Epithelial cell of prostate (primary cell): ENCODE results near the gene SIPA1L3.

Experiments
- DNase-seq: peaks from one replicate; pipeline ENCODE4 v3.0.0-alpha.2; 2011; ENCODE audit warnings: low read depth, low spot score
- H3K27ac ChIP-seq: fragments of 450-650 bp; 2 replicates; pipeline ENCODE4 v1.5.1; 2017; ENCODE audit warnings: mild to moderate bottlenecking

The SIPA1L3 gene

DNA sequence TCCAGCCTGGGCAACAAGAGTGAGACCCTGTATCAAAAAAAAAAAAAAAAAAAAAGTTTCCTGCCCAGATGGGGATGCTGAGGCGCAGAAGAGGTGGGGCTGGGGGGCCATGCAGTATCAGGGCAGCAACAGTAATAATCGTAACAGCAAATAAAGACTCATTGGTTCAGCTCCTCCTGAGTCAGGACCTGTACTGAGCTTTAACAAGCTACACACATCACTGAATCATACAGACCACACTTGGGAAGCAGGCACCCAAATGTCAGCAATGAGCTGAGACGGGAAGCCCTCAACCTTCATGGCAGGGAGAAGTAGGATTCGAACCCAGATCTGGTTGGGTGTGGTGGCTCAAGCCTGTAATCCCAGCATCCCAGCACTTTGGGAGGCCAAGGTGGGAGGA lies 327.6 kb downstream of the SIPA1L3 start:
- no peak overlapping the region for H3K27ac ChIP-seq
- no peak for DNase-seq

DNA sequence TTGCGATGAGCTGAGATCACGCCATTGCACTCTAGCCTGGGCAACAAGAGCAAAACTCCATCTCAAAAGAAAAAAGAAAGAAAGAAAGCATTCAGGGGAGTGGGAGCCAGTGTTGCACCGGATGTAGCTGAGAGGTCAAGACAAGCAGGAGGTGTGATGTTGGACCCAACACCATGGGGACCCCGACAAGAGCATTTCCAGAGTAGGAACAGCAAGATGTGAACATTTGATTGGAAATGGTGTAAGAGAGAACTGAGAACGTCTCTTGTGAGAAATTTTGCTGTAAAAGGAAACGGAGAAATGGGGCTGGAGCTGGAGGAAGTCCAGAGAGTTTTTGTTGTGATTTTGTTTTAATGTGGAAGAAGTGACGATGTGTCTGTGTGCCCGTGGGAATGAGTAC lies 332.8 kb downstream of the SIPA1L3 start:
- DNase-seq = no peak
- H3K27ac ChIP-seq = no peak overlapping the region

DNA sequence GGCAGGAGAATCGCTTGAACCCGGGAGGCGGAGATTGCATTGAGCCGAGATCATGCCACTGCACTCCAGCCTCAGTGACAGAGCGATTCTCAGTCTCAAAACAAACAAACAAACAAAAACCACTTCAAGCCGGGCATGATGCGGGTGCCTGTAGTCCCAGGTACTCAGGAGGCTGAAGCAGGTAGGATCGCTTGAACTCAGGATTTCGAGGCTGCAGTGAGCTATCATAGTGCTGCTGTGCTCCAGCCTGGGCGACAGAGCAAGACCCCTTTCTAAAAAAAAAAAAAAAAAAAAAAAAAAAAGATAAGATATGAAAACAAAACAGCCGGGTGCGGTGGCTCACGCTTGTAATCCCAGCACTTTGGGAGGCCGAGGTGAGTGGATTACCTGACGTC lies 336.3 kb downstream of the SIPA1L3 start:
- no peak for DNase-seq
- H3K27ac ChIP-seq = no peak overlapping the region

DNA sequence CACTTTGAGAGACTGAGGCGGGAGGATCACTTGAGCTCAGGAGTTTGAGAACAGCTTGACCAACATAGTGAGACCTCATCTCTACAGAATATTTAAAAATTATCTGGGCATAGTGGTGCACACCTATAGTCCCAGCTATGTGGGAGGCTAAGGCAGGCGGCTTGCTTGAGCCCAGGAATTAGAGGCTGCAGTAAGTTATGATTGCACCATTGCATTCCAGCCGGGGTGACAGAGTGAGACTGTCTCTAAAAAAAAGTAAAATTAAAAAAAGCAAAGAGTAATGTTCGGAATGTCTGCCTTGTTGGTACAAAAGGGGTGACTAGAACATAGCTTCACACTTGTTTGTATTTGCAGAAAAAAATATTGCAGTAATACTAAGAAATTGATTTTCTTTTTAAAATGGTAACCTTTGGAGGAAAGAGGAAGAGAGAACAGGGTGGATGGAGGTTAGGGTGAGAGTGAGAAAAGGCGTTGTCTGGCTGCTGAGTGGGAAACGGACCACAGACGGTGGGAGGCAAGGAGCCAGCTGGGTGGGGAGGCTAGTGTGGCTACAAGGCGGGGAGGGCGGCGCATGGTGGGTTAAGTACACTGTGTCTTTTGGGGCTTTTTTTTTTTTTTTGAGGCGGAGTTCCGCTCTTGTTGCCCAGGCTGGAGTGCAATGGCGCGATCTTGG lies 339.0 kb downstream of the SIPA1L3 start:
- no peak overlapping the region for H3K27ac ChIP-seq
- DNase-seq = no peak

DNA sequence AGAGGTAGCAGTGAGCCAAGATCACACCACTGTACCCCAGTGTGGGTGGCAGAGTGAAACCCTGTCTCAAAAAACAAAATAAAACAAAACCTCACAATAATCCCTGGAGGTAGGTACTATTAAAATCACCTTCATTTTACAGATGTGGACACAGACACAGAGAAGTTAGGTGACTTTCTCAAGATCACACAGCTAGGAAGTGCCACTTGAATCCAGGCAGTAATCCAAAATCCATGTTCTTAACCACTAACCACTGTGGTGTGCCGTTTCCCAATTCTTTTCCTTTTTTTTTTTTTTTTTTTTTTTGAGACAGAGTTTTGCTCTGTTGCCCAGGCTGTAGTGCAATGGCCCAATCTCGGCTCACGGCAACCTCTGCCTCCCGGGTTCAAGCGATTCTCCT lies 340.1 kb downstream of the SIPA1L3 start:
- DNase-seq = no peak
- H3K27ac ChIP-seq = no peak overlapping the region

DNA sequence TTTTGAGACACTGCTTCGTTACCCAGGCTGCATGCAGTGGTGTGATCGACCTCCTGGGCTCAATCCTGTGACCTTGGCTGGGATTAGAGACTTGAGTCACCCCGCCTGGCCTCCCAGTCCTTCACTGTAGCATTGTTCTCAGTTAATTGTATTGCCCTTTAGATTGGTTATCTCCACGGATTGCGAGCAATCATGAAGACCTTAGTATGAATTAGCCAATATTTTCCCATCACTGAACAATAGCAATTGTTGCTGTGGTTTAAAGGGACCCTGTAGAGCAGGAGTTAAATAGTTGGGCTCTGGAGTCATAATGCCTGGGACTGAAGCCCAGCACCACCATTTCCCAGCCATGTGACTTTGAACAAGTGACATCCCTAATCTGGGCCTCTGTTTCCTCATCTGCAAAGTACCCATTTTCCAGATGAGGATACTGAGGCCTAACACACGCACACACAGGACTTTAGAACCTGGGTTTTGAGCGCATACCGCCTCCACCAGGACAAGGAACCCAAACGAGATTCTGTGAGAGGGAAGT lies 340.8 kb downstream of the SIPA1L3 start:
- DNase-seq = no peak

DNA sequence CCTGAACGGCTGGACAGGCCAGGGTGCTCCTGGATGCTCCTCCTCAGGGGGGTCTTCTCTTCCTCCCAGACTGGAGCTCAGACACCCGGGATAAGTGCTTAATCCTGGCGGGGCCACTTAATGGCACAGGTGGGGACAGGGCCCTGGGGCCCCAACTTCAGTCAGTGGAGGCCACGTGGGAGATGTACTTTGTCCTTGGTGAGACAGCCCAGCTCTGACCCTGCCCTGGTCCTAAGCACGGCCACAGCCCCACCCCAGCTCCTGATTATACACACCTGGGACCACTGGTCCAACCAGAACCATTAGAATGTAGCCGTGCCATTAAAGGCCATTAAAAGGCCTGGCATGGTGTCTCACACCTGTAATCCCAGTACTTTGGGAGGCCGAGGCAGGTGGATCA lies 341.4 kb downstream of the SIPA1L3 start:
- H3K27ac ChIP-seq = no peak overlapping the region
- no peak for DNase-seq

More for the DNA sequence above, 340.8 kb downstream of the SIPA1L3 start:
- H3K27ac ChIP-seq = no peak overlapping the region

DNA sequence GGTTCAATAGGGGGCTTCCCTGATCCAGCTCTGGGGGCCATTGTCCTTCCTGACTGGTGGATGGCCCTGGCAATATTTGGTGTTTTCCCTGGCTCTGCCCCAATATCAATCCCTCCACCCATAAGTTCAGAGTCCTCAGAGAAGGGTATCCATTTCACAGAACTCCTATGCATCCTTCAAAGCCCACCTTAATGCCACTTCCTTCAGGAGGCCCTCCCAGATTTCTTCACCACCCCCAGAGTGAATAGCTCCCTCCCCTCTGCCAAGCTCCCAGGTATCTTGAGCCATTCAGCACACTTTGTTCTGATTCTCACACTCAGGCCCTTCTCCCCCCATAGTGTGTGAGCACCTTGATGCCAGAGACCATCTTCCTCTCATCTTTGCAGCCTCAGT lies 343.4 kb downstream of the SIPA1L3 start:
- DNase-seq = no peak
- peak overlapping the region; percentile 66 for H3K27ac ChIP-seq

DNA sequence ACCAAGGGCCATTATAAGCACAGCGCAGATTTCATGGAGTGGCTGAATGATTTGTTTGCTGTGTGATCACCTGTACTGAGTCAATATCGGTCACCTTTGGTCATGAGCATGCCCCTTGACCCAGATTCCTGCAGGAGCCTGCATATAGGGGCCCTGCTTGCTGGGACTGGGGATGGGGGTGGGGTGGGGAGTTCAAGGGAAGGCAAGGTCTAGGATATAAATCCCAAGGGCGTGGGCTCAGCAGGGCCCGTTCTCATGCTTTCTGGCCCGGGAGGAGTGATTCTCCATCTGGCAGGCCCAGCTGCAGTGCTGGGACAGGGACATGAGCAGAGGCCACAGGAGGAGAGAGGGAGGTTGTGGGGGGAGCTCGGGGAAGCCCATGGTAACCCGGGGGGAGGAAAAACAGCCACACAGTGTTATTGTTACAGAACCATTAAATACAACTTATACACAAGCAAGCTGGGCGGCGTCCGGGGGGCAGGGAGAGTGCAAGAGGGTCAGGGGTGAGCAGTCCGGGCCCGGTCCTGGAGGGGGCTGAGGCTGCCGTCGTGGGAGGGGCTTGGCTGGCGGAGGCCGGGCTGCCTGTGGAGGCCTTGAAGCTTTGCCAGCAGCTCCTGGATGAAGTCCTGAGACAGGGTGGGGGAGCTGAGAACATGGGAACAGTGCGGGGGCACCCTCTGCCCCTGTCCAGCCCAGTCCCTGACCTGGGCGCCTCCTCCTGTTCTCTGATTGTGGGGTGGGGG lies 344.0 kb downstream of the SIPA1L3 start:
- no peak for DNase-seq
- H3K27ac ChIP-seq = peak overlapping the region; percentile 66

DNA sequence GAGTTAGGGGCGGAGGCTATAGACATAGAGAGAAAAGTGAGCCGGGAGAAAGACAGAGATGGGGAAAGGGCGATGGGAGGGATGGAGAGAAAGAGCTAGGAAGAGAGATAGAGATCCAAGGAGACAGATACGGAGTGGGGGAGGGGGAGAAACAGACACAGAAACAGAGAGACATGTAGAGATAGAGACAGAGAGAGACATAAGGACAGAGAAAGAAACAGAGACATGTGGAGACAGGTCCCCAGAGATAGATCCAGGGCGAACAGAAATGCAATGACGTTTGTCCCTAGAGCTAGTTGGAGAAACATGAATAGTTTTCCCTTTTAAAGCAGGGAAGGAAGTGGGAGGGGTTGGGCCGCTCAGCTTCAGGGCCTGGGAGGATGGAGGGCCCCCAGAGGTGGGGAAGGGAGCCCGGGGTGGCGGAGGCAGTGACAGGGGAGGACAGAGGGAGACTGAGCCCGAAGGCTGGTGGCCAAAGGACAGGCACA lies 344.6 kb downstream of the SIPA1L3 start:
- DNase-seq = no peak
- H3K27ac ChIP-seq = peak overlapping the region; percentile 66

DNA sequence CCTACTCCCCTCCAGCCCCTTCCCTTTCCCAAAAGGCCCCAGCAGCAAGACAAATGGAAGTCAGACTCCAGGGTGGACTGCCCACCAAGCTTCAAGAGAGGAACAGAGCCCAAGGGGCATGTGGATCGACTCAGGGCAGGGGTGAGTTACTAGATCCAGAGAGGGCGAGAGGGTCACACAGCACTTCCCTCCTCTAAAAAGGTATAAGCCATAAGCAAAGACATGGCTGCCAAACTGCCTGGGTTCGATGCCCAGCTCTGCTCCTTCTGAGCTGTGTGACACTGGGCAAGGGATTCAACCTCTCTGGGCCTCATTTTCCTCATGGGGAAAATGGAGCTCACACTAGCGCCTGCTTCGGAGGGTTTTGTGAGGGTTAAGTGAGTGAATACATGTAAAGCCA lies 345.4 kb downstream of the SIPA1L3 start:
- peak overlapping the region; percentile 66 for H3K27ac ChIP-seq
- no peak for DNase-seq

DNA sequence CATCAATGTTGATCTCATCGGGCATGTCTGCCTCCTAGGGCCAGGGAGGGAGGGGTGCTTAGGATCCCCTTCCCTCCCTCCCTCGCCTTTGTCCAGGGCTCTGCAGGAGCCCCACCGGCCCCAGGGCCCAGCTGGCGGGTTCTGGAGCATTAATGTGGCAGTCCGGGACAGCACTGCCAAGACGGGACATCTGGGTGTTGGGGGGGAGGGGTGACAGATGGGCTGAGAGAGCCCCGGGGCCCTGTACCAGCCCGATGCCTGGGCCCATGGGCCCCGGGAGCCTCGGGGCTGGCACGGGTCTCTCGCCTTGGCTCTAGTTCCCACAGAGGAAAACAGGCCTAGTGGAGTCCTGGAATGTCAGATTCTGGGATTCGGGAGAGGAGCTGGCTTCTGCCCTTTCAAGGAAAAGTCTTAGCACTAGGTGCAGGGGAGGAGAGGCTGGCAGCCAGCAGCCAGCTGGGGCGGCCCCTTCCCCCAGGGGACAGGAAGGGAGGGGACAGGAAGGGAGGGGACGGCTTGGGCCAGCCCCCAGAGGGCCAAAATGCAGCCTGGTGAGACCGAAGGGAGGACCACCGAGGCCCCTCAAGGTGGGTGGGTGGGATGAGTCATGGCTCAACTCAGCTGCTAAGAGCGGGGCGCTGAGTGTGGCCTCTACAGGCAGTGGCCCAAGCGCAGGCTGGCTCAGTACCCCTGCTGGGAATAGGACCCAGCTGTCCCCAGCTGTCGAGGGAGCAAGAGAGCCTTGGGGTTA lies 346.1 kb downstream of the SIPA1L3 start:
- no peak for DNase-seq
- no peak overlapping the region for H3K27ac ChIP-seq

DNA sequence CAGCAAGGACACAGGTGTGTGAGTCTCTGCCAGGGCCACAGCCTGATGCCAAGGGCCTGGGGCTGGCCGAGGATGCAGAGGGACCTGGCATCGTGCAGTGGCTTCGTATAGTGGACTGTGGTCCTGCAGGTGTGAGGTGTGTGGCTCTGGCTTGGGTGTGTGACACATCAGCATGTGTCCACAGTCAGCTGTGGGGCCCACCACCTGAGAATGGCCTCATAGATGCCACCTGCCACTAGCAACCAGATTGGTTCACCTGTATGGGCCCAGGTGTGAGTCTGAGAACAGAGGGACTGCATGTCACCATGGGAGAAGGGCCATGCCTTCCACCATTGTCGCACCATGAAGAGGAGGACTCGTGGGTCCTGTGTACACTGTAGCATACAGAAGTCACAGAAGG lies 346.8 kb downstream of the SIPA1L3 start:
- no peak for DNase-seq
- no peak overlapping the region for H3K27ac ChIP-seq

DNA sequence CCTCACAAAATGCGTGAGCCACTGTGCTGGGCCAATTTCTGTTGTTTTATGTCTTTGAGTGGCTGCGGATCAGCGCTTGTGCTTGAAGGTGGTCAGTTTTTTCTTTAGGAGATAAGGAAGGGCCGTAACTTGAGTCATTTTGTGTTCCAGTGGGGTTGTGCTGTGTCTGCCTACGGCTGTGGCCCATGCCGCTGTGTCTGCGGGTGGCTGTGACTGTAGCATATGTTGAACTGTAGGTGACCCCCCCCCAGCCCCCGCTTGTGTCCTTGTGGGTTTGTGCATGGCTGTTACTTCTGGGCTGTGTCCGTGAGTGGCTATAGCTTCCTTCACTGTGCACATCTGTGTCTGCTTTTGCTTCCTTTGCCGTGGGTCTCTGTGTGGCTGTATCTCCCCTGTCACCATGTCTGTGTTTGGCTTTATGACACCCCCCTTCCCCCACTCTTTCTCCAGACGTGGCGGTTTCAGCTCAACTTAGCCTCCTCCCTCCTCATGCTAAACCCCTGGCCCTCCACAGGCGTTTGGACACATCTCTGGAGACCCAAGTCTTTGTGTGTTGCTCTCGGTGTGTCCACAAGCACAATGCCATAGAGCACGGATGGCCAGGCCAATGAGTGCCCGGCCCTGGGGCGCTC lies 348.5 kb downstream of the SIPA1L3 start:
- no peak for DNase-seq
- no peak overlapping the region for H3K27ac ChIP-seq
